GM19043 (cell line): ENCODE data around the gene ZNF273.
"Not testable (repeated sequence)": the region's sequence is repeated elsewhere in the genome, so short reads cannot be mapped to it uniquely, and the experiment has no call there.

ENCODE experiments used
- ATAC-seq: cut with Tn5 transposase; IDR thresholded peaks from one replicate; pipeline ENCODE4 v1.9.1; 2021; ENCODE audit warnings: low read depth; ENCODE audit not compliant: unreplicated experiment

Gene ZNF273

GRCh38 chr7:64940021-64940420, 36.9 kb downstream of the ZNF273 start:
- ATAC-seq, result not testable (repeated sequence)

GRCh38 chr7:64944667-64945502, 41.8 kb downstream of the ZNF273 start:
- not testable (repeated sequence) for ATAC-seq

GRCh38 chr7:64945503-64946175, 42.6 kb downstream of the ZNF273 start:
- no peak for ATAC-seq

DNA sequence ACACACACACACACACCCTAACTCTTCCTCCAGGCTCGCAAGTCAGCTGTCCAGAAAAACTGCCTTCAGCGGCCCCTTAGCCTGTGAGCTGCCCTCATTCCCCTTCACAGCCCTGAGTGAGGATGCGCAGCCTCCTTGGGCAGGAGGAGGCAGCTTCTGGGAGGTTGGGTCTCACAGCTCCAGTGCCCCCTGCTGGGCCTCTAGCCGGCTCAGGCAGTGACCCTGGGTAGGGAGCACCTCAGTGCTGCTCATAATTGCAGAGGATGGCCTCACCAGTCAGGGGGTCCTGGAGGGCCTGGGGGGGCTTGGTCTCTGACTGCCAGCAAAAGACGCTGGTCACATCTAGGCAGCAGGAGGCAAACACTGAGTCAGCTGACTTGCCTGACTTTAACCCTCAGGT, 43.7 kb downstream of the ZNF273 start:
- ATAC-seq, result no peak

DNA sequence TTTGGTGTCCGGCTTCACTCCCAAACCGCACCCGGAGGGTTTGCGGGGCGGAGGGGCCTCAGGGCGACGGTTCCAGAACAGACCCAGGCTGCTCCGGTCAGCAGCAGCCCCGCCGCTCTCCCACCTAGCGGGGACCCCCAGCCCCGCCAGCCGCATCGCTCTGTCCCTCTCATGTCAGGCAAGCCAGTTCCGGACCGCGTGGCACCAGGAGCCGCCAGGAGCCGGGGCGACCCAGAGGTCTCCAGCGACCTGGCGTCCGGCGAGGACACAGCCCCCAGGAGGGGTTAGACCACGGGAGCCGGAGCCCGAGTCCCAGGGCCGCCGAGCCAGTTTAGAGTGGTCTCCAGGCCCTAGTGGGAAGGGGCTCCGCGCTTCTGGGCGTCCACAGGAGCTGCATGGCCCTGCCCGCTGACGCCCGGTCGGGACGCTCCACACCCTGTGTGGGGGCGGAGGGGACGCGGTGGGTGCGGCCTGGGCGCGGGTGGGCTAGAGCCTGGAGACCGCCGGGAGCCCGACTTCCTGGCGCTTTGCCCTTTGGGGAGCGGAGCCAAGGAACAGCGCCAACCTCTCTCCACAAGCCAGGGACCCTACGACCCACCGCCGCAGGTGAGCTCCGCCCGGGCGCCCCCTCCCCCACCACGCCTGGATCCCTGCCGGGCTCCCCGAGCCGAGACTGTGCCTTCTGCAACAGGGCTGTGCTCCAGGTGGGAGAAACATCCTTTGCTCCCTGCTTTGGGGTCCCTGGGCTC, 44.4 kb downstream of the ZNF273 start:
- no peak for ATAC-seq

GRCh38 chr7:64948774-64949173, 45.7 kb downstream of the ZNF273 start:
- ATAC-seq, result not testable (repeated sequence)

- not testable (repeated sequence) for ATAC-seq
These were observed 47.6 kb downstream of the ZNF273 start for GRCh38 chr7:64950673-64951072.

DNA sequence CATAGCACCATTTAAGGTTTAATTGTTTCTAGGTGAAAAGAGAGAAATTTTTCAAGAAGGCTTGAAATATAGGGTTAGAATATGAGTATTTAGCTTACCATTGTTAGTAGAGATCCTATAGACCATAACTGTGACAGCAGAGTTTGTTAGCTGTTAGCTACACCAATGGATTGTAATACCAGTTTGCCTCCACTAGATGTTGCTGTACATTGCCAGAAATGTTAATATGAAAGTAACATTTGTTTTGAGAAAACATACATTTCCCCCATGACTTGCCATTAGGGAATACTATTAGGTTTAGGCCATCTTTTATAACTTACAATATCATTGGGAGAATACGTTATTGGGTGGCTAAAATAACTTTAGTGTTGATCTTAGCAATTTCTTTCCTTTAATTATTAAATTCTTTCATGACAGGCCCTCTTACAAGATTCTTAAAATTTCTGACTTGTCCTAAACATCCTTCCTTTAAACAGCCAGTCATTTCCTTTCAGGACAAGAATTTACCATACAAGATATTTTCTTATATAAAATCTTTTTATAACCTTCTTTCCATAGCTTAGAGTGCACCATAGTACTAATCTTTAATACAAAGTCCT, 48.3 kb downstream of the ZNF273 start:
- no peak for ATAC-seq

DNA sequence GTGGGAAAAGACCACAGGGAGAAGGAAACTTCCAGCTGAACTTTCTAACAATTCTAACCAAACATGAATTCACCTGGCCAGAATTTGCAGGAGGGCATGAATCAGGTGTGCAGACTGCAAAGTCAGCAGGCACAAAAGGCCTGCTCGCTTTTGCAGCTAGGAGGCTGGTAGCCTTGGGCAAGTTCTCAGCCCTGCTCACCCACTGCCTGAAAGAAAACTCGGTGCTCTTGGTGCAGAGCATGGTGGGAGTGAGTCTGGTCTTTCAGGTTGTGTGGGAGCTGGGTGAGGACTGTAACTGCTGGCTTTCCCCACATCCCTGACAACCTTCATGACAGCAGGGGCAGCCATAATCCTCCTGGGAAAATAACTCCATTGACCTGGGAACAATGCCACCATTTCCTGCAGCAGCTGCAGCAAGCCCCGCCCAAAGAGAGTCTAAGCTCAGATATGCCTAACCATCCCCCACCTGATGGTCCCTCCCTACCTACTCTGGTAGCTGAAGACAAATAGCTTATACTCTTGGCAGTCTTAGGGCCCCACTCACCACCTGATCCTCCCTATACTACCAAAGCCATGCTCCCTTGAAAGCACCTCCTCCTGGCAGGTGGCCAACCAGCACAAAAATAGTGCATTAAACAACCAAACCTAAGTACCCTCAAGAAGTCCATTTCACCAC, 56.1 kb downstream of the ZNF273 start:
- ATAC-seq, result no peak

DNA sequence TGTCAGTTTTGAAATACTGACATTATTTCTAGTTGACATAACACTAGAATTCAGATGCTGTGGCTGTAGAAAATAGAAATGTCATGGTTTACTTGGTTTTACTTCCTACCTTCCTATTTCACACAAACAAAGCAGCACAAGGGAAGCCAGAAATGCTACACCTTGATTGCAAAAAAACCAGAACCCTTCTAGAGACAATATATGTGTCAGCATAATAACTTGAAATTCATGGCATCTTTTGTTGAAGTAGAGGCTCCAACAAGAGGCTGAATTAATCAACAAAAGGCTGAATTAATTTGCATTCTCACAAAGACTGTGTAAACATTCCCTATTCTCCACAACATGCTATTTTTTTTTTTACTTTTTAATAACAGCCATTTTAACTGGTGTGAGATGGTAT, 62.5 kb downstream of the ZNF273 start:
- no peak for ATAC-seq

- no peak for ATAC-seq
These were observed 75.6 kb downstream of the ZNF273 start for GRCh38 chr7:64978497-64979203.
